T-helper 1 cell treated with Interleukin-12 subunit alpha and Interleukin-12 subunit beta and Interleukin-4 antibody, amounts not matched to agents 30 ng/mL and 1 ng/mL, for 36 hours (primary cell): ENCODE measurements around the gene DNAAF2. TPM values are rescaled to one million over a fixed set of nuclear protein-coding genes. Genes with fewer than 3 reads are reported as not detected.
"Not testable (repeated sequence)": the region's sequence is repeated elsewhere in the genome, so short reads cannot be mapped to it uniquely, and the experiment has no call there.

Experiments
- intact Hi-C: fragments of 100-400 bp; cut with micrococcal nuclease; formaldehyde crosslinking; loops from one replicate; pipeline ENCODE4 v1.15.1; 2024
- total RNA-seq: library from RNA; stranded (reverse); gene quantifications from 2 replicates; pipeline ENCODE4 v1.2.3, GENCODE V29; 2022

The DNAAF2 gene, protein sequence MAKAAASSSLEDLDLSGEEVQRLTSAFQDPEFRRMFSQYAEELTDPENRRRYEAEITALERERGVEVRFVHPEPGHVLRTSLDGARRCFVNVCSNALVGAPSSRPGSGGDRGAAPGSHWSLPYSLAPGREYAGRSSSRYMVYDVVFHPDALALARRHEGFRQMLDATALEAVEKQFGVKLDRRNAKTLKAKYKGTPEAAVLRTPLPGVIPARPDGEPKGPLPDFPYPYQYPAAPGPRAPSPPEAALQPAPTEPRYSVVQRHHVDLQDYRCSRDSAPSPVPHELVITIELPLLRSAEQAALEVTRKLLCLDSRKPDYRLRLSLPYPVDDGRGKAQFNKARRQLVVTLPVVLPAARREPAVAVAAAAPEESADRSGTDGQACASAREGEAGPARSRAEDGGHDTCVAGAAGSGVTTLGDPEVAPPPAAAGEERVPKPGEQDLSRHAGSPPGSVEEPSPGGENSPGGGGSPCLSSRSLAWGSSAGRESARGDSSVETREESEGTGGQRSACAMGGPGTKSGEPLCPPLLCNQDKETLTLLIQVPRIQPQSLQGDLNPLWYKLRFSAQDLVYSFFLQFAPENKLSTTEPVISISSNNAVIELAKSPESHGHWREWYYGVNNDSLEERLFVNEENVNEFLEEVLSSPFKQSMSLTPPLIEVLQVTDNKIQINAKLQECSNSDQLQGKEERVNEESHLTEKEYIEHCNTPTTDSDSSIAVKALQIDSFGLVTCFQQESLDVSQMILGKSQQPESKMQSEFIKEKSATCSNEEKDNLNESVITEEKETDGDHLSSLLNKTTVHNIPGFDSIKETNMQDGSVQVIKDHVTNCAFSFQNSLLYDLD
- total RNA-seq = 6.3 and 7.3 TPM in 2 replicates

DNA sequence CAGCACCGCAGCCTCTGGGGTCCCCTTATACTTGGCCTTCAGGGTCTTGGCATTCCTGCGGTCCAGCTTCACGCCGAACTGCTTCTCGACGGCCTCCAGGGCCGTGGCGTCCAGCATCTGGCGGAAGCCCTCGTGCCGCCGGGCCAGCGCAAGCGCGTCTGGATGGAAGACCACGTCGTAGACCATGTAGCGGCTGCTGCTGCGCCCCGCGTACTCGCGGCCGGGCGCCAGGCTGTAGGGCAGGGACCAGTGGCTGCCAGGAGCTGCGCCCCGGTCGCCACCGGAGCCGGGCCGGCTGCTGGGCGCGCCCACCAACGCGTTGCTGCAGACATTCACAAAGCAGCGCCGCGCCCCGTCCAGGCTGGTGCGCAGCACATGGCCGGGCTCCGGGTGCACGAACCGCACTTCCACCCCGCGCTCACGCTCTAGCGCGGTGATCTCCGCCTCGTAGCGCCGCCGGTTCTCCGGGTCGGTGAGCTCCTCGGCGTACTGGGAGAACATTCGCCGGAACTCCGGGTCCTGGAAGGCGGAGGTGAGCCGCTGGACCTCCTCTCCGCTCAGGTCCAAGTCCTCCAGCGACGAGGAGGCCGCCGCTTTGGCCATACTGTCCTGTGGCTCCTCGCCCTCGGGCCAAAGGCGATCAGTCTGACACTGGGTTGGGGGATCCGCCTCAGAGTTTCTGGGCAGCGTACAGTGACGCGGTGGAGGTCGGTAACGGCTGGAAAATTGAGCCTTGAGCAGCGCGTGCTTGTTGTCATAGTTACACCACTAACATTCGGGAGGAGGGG lies at the start of gene DNAAF2:
TSS of gene DNAAF2 (minus strand) at position 698 of the 788 bp plus-strand sequence. CDS start at position 603, 95 bp downstream.
- intact Hi-C loops = loop anchor here (1.0 kb wide), 12 partner anchors 10 to 888 kb away; partner anchors contain the start of genes LRR1, MGAT2, POLE2 and RPL36AL

DNA sequence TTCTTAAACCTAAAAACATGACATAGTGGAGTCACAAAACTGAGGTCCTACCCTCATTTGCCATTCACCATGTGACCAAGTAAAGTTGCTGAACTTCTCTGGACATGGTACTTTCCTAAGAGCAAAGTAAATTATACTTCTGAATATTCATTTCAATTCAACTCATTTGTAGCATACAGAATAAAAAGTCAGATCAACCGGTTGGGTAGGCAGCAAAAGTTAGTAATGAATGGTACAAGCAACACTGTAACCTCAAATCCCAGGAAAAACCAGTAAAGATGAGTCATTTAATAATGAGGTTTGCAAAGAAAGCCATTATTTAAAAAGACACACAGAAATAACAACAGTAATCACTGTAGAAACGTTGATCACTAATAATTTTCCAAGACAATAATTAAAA lies 44.2 kb upstream of the DNAAF2 start:
- intact Hi-C loops = no loop called here

DNA sequence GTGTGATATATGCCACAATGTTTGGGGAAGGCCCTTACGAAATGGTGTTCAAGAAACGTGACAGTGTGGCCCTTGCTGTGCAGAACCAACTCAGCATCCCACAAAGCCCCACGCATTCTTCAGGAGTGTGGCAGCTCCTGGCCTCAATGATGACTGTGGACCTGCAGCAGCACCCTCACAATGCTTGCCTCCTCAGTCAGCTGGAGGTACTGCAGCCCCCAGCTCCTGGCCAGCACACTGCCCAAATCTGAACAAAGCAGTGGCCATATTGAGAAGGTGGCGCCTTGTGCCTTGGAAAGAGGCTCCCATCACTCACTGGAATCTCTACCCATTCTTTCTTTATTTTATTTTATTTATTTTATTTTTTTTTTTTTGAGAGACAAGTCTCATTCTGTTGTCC lies 42.6 kb upstream of the DNAAF2 start:
- intact Hi-C loops = no loop called here

DNA sequence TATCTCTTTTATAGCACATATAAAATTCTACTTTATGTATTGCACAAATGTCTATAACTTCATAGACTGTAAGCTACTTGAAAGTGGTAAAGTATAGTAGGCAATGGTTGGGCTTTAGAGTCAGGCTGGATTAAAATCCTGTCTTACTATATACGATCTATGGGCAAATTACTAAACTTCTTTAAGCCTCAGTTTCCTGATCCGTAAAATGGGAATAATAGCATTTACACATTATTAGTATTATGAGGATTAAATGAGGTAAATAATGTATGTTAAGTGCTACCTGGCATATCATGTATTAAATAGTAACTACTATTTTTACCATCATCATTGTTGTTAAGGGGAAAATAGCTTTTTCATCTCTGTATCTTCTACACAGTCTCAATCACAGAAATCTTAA lies 38.5 kb upstream of the DNAAF2 start:
- intact Hi-C loops = no loop called here

DNA sequence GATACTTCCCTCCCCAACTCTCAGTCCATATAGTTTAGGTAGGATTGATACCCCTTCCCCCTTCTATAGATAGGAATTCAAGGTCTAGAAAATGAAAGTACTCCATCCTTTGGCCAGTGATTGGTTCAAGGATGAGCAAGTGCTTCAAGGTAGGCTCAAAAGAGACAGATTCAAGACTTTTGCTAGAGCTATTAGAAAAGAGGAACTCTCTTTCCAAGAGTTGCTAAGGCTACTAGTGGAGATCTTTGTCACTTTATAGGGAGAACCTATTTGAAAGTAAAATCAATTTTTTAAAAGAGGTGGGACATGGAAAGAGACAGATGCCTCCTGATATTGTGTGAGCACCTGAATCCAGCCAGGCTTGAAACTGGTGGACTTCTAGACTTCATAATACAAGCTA lies 35.4 kb upstream of the DNAAF2 start:
- intact Hi-C loops = no loop called here

DNA sequence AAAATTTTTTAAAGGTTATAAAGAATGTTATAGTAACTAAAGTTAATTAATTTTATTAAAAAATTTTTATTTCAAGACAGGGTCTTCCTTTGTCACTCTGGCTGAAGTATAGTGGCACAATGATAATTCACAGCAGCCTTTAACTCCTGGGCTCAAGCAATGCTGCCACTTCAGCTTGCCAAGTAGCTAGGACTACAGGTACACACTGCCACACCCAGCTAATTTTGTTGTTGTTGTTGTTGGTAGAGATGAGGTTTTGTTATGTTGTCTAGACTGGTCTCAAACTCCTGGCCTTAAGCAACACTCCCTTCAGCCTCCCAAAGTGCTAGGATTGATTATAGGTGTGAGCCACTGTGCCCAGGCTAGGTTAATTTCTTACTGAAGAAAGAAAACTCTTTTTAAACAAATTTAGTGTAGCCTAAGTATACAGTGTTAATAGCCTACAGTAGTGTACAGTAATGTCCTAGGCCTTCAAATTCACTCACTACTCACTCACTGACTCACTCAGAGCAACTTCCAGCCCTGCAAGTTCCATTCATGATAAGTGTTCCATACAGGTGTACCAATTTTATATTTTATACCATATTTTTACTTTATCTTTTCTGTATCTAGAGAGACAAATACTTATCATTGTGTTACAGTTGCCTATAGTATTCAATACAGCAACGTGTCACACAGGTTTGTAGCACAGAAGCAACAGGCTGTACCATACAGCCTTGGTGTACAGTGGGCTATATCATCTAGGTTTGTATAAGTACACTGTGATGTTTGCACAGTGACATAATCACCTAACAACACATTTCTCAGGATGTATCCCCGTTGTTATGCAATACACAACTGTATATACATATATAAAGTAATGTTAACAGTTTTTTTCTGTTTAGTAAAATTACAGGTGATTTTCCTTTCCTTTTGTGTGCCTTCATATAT lies 24.7 kb upstream of the DNAAF2 start:
- intact Hi-C loops = no loop called here

DNA sequence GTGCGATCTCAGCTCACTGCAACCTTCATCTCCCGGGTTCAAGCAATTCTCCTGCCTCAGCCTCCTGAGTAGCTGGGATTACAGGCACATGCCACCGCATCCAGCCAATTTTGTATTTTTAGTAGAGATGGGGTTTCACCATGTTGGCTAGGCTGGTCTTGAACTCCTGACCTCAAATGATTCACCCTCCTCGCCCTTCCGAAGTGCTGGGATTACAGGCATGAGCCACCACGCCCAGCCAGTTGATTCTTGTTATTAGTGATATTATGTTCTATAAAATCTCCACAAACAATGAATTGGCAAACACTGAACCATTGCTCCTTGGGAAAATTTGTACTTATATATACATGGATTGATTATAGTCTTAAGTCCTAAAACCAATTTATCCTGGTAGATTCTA lies 22.5 kb upstream of the DNAAF2 start:
- intact Hi-C loops = not testable (repeated sequence)

DNA sequence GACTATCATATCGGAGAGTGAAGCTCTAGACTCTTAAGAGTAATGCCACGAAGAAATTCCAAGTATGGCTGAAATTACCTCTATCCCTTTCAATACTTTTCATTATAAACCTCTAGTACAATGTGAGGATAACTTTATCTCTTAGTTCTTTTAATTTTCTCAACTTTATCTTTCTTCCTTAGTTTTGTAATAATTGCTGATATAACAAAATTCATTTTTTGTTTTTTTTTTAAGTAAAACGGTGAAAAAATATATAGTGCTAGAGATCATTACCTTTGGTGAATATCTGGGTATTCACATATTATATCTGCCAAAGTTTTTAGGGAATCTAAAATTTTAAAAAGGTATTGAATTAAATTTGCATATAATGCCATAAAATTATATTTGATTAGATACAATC lies 19.5 kb upstream of the DNAAF2 start:
- intact Hi-C loops = no loop called here

DNA sequence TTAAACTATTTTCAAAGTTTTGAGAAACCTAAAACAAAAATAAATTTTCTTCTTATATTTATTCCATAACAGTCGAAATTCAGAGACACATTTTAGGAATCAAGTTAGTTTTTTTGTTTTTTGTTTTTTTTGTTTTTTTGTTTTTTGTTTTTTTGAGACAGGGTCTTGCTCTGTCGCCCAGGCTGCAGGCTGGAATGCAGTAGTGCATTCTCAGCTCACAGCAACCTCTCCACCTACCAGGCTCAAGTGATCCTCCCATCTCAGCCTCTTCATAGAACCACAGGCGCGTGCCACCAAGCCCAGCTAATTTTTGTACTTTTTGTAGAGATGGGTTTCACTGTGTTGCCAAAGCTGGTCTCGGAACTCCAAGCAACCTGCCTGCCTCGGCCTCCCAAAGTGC lies 18.5 kb upstream of the DNAAF2 start:
- intact Hi-C loops = no loop called here

DNA sequence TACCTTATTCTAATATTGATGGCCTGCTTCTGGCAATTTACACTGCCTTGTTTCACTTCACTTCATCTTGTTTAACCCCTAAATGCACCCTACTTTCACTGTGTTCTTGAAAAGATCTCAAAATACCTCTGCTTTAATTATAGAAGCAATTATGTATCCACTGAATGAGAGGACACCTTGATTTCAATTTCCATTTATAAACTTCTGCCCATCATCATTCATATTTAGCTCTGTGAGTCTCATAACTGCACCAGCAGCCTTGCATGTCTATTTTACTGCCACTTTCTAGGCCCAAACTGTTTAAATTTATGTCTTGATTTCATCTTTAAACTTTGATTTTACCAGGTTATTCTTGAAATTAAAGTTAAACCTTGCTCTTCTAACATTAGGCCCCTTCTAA lies 7.1 kb upstream of the DNAAF2 start:
- intact Hi-C loops = no loop called here

DNA sequence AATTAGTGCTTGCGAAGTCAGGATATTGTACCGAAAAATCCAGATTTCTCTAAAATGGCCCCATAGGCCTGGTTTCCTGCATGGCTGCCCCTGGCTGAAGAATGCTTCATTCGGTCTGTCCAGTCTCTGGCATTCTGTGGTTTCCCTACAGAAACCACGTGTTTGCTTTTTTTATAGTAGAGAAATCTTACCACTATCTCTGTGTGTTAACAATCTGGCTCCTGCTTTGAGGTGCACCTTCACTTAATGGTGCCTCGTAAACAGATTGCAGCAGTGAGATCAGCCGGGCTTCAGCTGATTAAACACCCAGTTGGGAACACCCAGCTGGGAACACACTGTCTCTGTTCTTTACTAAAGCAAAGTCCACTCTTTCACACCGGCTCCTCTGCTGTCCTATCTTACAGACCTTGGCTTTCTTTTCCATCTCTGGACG lies 6.7 kb upstream of the DNAAF2 start:
- intact Hi-C loops = no loop called here

DNA sequence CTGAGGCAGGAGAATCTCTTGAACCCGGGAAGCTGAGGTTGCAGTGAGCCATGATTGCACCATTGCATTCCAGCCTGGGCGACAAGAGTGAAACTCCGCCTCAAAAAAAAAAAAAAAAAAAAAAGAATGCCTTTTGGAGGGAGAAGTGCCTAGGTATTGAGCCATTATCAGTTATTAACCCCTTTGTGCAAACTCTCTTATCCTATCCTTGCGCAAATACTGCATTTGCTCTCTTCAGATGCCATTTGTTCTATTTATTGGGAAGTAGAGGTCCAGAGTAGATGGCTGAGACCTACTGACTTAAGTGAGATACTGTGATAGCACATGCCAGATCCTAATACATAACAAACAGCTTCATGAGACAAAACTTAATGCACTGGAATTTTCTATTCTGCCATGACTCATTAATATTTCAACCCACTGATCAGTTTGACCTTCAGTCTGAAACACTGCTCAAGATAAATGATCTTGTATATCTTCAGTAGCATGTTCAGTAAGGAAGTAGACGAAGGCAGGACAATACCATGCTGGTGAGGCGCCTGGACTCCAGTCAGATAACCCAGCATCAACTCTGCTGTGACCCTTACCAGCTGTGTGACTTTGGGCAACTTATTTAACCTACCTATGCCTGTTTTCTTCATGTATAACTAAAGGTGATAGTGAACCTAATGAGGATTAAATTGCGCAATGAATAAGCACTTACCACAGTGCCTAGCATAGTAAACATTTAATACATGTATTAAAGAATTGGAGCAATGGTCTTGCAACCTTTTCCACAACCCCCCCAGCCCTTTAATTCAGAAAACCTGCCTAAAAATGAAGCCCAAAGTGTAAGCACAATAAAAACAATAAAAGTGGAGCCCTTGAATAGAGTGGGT lies 5.7 kb upstream of the DNAAF2 start:
- intact Hi-C loops = no loop called here

DNA sequence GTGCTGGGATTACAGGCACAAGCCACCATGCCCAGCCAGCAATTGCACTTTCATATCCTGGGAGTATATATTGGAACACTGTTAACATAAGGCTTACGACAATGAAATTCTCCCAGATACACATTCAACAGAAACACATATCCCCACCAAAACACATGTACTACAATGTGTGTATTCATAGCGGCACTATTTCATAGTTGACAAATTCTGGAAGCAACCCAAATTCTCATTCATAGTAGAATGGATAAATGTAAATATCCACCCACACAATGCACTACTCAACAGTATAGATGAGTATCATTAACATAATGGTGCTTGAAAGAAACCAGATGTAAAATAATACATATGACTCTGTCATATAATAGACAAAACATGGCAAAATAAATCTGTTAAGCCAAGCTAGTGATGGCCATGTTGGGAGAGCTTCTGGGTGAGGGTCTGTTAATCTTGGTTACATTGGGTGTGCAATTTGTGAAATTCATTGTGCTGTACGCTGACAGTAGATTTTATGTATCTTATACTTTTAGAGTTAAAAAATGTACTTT lies 2.6 kb upstream of the DNAAF2 start:
- intact Hi-C loops = no loop called here

DNA sequence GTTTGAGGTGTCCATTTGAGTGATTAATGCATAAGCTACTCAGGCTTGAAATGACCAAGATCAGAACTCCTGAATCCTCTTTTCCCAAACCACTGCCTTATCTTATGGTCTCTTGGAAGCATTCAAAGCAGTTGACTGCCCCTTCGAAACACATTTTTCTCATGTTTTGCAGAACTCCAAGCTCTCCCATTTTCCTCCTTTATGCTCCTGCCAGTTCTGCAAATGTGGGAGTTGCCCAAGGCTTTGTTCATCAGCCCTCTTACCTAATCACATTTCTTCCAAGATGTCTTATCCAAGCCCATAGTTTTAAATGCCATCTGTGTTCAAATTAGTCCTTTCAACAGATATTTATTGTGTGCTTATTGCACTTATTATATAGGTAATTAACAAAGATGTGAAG lies 1.8 kb upstream of the DNAAF2 start:
- intact Hi-C loops = no loop called here

DNA sequence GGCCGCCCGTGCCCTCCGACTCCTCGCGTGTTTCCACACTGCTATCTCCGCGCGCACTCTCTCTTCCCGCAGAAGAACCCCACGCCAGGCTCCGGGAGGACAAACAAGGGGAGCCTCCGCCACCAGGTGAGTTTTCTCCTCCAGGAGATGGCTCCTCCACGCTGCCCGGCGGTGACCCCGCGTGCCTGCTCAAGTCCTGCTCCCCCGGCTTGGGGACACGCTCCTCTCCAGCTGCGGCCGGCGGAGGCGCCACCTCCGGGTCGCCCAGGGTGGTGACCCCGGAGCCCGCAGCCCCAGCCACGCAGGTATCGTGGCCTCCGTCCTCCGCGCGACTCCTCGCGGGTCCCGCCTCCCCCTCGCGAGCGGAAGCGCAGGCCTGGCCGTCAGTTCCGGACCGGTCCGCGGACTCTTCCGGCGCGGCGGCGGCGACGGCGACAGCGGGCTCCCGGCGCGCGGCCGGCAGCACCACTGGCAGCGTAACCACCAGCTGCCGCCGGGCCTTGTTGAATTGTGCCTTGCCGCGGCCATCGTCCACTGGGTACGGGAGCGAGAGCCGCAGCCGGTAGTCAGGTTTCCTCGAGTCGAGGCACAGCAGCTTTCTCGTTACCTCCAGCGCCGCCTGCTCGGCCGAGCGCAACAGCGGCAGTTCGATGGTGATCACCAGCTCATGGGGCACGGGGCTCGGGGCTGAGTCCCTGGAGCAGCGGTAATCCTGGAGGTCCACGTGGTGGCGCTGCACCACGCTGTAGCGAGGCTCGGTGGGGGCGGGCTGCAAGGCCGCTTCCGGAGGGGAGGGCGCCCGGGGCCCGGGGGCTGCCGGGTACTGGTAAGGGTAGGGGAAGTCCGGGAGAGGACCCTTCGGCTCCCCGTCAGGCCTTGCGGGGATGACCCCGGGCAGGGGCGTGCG lies 1.2 kb downstream of the DNAAF2 start:
- intact Hi-C loops = loop anchor here (1.0 kb wide), 11 partner anchors 10 to 888 kb away; partner anchors contain the start of genes LRR1, MGAT2, POLE2 and RPL36AL

DNA sequence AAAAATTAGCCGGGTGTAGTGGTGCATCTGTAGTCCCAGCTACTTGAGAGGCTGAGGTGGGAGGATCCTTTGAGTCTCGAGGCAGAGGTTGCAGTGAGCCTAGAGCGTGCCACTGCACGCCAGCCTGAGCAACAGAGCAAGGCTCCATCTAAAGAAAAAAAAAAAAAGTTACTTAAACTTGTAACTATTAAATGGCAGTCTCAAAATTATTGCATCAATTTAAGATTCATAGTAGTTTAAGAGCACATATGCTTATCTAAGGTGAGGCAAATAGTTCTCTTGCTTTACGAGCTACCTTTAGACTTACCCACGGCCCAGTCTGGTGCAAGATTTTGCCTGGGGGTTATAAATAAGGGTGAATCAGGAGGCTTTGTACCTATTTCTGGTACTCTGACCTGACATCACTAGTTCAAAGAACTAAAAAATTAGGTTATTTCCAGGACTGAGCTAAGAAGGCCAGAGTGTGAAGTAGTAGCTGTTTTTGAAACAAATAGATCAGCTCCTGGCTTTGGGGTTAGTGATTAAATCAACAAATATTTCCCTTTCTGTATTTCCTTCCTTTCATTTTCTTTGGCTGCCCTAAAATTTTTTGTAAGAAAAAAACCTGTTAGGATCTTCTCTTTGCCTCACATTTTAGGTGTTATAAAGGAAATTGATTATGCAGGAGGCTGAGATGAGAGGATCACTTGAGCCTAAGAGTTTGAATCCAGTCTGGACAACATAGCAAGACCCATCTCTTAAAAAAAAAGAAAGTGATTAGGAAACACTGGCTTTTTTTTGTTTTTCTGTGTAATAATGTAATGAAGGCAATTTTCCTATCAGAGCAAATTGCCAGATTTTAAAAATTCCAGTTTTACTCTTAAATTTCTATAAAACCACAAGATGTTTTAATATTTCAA lies 10.9 kb downstream of the DNAAF2 start:
- intact Hi-C loops = loop anchor here (1.0 to 5.0 kb wide), 3 partner anchors 10 to 738 kb away; no protein-coding TSS in a partner anchor

DNA sequence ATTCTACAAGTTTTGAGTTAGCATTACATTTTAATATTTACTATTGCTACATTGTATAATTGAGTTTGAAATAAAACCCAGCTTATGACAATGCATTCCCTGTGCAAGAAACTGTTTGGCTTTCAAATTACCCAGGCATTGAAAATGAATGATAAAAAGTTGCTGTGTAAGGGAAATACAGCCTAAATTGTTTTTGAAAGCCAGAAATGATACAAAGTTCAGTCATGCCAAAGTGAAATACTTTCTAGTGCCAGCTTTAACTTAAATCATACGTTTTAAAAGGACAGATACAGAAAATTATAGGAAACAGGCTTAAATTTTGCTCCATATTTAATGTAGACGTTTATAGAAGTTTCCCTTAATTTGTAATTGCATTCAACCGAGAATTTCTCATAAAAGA lies 11.7 kb downstream of the DNAAF2 start:
- intact Hi-C loops = loop anchor here (5.0 kb wide), 2 partner anchors 349 to 739 kb away; no protein-coding TSS in a partner anchor
